ENCODE measurements around the gene FFAR2. TPM values are rescaled to one million over a fixed set of nuclear protein-coding genes. Genes with fewer than 3 reads are reported as not detected.

Gene FFAR2
- total and polyA plus RNA-seq, 2 donors (not counting 3 experiments of a cell fraction or from before 2014, with no cell fraction given): not detected

- Histone ChIP-seq H3K36me3 (ENCODE audit: control insufficient read depth in 2 of 2, extremely low read depth in 1 of 2, insufficient read depth in 2 of 2, low read length in 2 of 2) (no peaks in the 10 kb centered on the region), H3K4me3 (replicated peaks in 1 of 3; ENCODE audit: insufficient read depth in 1 of 3, low read depth in 1 of 3, low read length in 3 of 3) (no peak overlapping the region), H3K4me2 (ENCODE audit: insufficient read depth, low read length) (no peak overlapping the region), H3K27me3 (ENCODE audit: control insufficient read depth in 2 of 2, insufficient read depth in 2 of 2, low read length in 2 of 2) (peaks cover 0 to 7% of the 10 kb centered on the region in 2 experiments), H3K9ac (replicated peaks; ENCODE audit: extremely low read depth, insufficient read depth, low read length) (no peak overlapping the region), H4K20me1 (replicated peaks; ENCODE audit: control insufficient read depth, extremely low read depth, insufficient read depth, low read length) (no peaks in the 10 kb centered on the region), H2AFZ (ENCODE audit: low read depth, low read length) (no peak overlapping the region), H3K27ac (ENCODE audit: insufficient read depth, low read depth, low read length) (no peak overlapping the region), H3K79me2 (ENCODE audit: control insufficient read depth, insufficient read depth, low read length) (no peaks in the 10 kb centered on the region), H3K9me3 (replicated peaks; ENCODE audit: control insufficient read depth, insufficient read depth, low read length) (no peaks in the 10 kb centered on the region), H3K9me1 (replicated peaks; ENCODE audit: control insufficient read depth, extremely low read depth, insufficient read depth, low read length) (no peaks in the 10 kb centered on the region), H3K4me1 (ENCODE audit: control insufficient read depth, extremely low read depth, insufficient read depth, low read length) (no peaks in the 10 kb centered on the region)
- dilution Hi-C loops (cut with MboI; ENCODE audit: extremely low pct_ligation_motif_present, low sequenced_read_pairs) (no loop called here), intact Hi-C loops (cut with micrococcal nuclease) (no loop called here)
- TF ChIP-seq POLR2A (IDR thresholded peaks at IDR 0.05; ENCODE audit: low read depth, low read length) (no peak), EZH2 (IDR thresholded peaks at IDR 0.05; ENCODE audit: borderline replicate concordance, low read depth, low read length, severe bottlenecking) (no peak), POLR2AphosphoS5 (IDR thresholded peaks at IDR 0.05; ENCODE audit: insufficient read depth, low read depth, low read length) (no peak), MYC (IDR thresholded peaks at IDR 0.05; ENCODE audit: low read depth, low read length) (no peak), FOS (IDR thresholded peaks at IDR 0.05; ENCODE audit: borderline replicate concordance, insufficient read depth, low read length) (no peak), CTCF (IDR thresholded peaks at IDR 0.05; ENCODE audit: extremely low read depth in 1 of 2, insufficient read depth in 1 of 2, low read depth in 1 of 2, low read length in 2 of 2) (no peak), JUN (IDR thresholded peaks at IDR 0.05; ENCODE audit: borderline replicate concordance, insufficient read depth, insufficient read length, low read depth) (no peak), GATA2 (IDR thresholded peaks at IDR 0.05; ENCODE audit: insufficient read depth, insufficient read length, low read depth, low read length) (no peak), MAX (IDR thresholded peaks at IDR 0.05; ENCODE audit: insufficient read depth, insufficient read length) (no peak)
- CTCF ChIA-PET: no interaction called here
- DNase-seq (ENCODE audit: low read depth, low spot score) (no peak), FAIRE-seq (no peak)
- BruUV-seq (replicated peaks): no TSS peak
- POLR2A ChIA-PET: no interaction called here
These were observed 14.6 kb upstream of the FFAR2 start for GRCh38 chr19:35433448-35433847.
